NCI-H1417 treated with DMSO at 0.1 percent for 48 hours (cell line): ENCODE data around the gene SH3BP1.
A peak's percentile ranks its signal among the peaks of the same experiment; 100 is the strongest.
"Not testable (repeated sequence)": the region's sequence is repeated elsewhere in the genome, so short reads cannot be mapped to it uniquely, and the experiment has no call there.

Experiments
- DNase-seq: peaks from one replicate; lab custom pipeline; 2025; lab: John Stamatoyannopoulos, UW

Gene SH3BP1

DNA sequence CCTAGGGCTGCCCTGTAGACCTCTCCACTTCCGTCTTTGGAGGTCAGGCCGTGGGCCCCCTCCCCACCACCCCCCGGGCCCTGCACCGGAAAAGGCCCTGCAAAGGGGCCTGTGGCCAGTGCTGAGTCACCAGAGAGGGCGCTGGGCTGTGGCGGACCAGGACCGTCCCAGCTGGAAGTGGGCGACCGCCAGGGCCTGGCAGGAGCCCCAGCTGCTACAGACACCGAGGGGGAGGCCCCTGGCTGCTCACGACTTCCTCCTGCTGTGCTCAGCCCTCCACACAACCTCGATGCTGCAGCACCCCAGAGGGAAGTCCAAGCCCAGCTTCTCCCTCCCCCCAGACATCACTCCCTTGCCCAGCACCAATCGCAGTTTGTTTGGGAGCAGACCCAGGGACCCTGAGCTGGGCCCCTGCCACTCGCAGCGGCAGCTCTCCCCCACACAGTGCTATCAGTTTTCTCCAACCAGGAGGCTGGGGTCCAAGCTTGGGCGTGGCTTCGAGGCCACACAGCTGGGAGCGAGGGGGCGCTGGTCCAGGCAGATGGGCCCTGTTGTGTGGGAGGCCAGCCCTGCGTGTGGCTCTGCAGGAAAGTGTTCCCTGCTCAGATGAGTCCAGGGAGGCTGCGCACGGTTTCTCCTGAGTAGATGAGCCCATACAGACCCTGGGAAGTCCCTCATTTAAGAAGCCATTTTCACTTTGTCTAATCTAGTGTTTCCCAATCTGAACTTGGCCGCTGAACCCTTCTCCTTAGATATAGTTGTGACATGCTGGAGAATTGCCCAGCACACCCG lies 5.6 kb upstream of the SH3BP1 start:
- DNase-seq, result no peak

DNA sequence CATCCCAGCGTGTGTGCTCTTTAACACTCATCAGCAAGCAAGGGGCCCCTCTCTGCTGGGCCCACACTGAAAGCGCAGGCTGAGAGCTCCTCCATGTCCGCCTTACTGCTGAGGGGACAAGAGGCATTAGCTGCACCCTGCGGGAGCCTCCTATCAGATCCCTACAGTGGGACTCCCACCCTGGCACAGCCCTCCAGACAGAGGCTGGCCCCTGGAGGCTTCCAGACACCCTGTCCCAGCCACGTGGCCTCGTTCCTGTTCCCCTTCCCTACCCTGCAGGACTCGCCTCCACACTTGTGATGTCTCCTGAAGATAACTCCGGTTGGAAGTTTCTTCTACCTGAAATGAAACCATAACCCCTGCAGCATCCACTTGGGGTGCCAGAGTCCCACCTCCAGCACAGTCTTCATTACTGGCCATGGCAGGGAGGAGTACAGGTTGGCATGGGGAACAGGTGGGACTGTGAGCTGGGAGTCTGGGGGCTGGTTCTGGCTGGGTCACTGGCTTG lies 5.0 kb upstream of the SH3BP1 start:
- no peak for DNase-seq

DNA sequence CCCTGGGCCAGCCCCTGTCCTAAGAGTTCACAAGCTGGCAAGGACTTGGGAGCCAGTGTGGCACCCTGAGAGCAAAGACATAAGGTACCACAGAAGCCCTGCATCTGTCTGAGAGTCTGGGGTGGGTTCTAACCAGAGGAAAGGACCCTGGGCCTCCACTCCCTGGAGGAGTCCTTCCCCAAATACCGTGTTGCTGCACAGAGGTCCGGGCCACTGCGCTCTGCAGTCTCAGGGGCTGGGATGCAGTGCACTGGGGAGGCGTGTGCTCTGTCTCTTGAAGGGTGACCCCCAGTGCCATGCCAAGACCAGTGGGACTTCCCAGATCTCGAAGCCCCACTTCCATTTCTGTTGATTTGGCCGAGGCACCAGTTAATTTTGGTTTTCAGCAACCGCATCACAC lies 4.3 kb upstream of the SH3BP1 start:
- no peak for DNase-seq

DNA sequence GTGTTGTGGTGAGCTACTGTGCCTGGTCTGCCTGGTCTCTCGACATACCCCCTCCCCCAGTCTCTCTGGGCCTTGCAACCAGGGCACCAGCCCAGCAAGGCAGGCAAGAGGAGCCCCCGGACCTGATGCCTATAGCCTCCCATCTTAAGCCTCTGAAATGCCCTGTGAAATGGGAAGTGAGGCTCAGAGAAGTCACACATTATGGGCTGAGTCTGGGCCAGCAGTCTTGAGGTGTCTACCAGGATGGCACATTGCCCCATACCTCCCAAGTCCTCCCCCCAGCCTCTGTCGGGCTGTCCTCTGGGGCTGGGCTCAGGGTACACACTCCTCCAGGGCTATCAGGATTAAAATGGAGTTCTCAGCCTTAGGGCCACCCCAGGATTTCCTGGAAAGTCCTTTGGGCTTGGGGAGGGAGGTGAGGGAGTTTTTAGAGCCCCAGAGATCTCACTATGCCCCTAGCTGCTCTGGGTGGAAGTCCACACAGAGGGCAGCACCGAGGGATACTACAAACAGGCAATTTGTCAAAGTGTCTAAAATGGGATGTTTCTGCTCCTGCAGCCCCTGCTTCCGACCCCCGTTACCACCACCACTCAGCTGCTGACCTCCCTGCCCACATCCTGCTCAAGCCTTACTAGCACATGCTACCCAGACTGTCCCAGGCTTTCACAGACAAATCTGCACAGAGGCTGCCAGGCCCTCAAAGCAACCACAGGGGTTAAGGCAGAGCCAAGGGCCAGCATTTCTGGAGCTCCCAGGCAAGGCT lies 3.1 kb upstream of the SH3BP1 start:
- no peak for DNase-seq

DNA sequence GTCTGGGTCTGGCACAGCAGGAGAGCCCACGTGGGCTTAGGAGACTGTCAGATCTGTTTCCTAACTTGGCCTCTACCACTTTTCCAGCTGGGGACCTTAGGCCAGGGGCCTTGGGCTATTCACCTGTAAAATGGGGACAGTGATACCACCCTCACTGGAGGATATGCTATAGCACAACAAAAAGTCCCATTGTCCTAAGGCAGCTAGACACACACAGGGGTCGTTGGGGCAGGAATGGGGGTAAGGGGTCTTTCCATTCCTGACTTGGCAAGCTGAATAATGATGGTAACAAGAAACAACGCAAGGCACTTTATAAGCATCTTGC lies 2.6 kb upstream of the SH3BP1 start:
- DNase-seq, result no peak

DNA sequence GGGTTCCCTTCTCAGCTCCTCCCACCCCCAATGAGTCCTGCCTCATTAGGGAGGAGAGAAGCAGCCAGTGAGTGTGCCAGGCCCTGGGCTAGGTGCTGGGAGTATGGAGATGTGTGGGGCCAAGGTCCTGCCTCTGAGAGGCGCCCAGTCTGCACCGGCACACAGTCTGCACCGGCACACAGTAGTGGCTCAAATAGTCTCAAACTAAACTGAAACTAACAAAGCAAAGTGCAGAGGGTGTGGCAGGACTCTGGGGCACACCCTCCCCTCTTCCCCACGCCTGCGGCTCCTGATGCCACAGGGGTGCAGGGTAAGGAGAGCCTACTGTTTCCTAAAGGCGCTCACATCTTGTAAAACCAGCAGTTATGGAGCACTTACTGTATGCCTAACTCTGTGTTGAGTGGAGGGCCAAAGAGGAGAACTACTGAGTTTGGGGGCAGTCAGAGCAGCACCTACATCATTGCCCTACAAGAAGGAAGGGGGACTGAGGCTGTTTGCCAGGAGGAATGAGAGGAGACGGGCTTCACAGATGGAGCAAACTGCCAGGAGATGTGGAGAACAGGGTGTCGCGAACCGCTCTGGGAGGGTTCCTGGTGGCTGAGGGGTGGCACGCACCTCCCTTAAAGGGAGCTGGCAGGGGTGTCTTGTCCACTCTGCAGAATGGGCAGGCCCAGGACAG lies 939 bp upstream of the SH3BP1 start:
- DNase-seq, result no peak

DNA sequence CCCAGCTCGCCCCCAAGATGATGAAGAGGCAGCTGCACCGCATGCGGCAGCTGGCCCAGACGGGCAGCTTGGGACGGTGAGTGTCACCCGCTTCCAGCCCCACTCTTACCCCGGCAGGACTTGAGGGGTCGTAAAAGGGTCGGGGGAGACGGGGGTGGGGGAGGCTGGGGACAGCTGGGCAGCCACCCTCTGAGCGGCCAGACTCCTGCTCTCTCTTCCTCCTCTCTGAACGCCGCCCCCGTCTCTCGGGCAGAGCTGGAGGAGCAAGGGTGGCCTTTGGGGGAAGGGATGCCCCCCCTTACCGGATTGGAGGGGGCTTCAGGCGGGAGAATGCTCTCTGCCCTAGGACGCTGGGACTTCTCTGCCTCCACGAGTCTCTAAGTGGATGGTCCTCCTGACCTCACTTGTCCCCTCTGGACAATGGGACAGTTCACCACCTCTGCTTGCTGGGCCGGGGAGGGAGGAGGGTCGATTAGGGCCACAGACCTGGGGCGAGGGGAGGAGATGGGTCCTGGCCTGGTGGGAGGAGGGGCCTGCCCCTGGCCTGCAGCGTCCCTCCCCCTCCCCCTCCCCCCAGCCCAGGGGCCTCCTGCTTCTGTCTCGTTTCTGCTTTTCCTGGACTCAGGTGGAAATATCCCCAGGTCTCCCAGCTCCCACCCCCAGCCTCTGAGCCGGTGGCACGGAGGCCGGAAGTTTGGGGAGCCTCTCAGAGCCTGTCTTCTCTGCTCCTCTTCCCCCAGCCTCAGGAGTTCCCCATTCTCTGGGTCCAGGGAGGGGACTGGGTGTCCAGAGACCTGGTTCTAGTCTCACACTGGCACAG lies 512 bp downstream of the SH3BP1 start:
- no peak for DNase-seq

DNA sequence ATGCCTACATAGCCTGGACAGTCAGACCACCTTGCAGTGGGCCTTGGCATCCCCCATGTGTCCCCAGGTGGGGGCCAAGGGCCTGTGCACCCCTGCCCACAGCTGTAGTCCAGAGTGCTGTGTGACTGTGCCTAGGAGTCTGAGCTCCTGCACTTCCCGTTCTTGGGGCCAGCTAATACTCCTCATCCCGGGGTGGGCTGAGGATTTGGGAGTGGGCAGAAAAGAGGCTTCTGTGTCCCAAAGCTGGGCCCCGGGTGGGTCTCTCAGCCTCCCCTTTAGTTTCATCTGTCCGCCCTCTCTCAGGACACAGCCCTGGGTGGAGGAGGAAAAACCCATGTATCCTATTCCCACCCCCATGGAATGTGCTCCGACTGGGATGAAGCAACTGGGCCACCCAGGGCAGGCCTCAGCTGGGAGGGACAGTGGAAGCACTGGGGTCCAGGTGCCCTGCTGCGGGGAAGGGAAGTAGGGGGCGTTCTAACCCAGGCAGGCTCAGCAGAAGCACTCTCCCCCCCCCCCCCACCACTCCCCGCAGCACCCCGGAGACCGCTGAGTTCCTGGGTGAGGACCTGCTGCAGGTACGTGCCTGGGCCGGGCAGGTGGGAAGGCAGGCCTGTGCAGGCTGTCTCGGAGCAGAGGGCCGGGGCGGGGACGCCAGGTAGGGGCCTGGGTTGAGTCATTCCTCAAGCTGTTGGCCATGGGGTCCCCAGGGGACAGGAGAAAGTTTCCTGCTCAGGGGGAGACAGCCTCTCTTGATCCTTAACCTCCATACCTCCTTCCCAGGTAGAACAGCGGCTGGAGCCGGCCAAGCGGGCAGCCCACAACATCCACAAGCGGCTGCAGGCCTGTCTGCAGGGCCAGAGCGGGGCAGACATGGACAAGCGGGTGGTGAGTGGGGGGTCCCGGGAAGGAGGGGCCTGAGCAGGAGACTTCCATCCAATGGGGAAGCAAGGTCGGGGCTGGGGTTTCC lies 1.4 kb downstream of the SH3BP1 start:
- DNase-seq, result no peak

DNA sequence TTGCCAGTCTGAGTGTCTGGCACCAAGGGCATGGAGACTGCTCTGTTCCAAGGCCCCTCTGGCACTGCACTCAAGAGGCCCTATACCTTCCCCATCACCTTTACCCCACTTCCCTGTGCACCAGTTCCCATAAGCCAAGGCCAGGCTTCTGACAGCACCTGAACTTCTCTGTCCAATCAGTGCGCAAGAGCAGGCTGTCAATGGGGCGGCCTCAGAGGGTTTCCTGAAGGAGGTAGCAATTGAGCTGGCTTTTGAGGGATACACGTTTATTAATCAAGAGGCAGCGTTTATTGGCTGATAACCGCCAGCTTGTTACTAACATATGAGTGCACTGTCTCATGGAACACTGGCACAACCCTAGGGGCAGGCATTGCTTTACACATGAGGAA lies 2.1 kb downstream of the SH3BP1 start:
- DNase-seq, result no peak

DNA sequence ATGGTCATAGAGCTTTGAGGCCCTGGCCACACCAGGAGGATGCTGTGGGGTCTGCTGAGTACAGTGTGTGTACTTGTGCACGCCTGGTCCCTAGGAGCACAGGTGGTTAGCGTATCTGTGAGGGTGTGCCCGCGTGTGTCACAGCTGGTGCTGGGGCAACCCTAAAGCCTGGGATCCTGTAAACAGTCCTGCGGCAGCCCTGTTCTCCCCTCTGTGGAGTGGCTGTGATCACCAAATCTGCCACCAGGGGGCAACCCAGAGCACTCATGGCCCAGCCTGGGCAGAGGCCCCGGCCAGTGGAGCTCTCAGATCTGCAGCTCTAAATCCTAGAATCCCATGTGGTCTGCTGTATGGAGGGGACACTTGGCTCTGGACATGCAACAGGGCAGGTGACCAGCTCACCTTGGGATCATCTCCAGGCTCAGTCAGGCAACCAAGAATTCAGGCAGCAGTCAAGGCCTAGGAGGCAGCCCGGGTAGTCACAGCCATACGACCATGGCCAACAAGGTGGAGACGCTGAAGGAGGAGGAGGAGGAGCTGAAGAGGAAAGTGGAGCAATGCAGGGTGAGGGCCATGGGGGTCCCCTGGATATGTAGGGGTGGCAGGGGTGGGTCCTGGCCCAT lies 3.9 kb downstream of the SH3BP1 start:
- no peak for DNase-seq

DNA sequence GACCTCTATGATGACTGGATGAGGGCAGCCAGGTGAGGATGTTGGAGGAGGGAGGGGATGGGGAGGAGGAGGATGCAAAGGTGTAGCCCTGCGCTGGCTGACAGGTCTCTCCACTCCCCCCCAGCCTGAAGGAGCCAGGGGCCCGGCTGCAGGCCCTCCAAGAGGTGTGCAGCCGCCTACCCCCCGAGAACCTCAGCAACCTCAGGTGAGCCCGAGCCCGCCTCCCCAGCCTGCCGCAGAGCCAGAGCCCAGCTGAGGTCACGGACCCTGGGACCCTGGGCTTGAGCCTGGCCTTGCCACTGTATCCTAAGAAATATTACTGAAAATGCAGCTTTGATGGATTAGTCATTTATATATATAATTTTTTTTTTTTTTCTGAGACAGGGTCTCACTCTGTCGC lies 7.8 kb downstream of the SH3BP1 start:
- no peak for DNase-seq

DNA sequence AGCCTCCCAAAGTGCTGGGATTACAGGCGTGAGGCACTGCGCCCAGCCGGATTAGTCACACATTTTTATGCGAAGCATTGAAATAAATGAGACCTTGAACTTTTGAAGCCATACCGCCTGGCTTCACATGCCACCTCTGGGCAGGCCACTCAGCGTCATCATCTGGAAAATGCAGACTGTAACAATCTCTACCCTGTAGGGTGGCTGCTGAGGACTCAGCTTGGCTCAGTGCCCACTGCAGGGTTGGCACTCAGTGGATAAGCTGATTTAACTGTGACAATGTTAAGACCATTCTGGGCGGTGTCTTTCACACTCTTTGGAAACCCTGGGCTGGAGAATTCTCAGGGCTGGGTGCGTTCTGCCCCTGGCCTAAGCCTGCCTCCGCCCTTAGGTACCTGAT lies 8.5 kb downstream of the SH3BP1 start:
- DNase-seq, result no peak

DNA sequence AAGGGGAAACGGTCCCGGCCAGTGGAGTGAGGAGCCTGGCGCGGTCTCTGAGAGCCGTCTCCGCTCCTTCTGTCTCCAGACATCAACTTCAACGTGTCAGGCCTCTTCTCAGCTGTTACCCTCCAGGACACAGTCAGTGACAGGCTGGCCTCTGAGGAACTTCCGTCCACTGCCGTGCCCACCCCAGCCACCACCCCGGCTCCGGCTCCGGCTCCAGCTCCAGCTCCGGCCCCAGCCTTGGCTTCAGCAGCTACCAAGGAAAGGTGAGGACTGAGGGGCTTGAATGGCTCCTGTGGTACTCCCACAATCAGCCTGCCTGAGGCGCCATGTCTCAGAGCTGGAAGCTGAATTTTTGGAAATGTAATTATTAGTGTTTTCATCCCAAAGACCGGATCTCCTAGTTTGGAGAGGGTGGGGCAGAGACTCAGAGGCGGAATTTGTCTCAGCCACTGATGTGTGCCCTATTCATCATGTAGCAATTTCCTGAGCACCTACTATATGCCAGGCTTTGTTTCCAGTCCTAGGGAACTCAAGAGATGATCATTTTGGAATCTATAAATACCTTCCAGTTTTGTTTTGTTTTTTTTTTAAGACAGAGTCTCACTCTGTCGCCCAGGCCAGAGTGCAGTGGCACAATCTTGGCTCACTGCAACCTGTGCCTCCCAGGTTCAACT lies 11.1 kb downstream of the SH3BP1 start:
- no peak for DNase-seq

DNA sequence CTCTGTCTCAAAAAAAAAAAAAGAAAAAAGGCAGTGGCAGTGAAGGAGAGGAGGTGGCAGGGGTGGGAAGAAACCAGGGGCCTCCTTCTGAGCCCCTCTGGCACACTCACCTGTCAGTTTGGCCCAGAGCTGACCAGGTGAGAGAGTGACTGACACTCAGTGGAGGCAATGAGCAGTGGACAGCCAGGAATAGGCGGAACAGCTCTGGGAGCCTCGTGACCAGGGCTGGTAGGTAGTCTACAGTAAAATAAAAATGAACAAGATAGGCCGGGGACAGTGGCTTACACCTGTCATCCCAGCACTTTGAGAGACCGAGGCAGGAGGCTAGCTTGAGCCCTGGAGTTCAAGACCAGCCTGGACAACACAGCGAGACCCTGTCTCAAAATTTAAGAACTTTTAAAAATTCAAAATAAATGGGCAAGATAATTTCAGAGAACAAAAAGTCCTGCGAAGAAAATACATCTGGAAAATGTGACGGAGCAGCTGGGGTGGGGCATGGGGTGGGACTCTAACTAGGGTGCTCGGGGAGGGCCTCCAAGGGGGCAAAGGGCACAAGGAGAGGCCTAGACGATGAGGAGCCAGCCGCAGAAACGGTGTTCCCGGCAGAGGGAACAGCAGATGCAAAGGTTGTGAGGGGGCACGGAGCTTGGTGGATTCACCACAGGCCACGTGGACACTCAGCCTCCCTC lies 15.2 kb downstream of the SH3BP1 start:
- no peak for DNase-seq

DNA sequence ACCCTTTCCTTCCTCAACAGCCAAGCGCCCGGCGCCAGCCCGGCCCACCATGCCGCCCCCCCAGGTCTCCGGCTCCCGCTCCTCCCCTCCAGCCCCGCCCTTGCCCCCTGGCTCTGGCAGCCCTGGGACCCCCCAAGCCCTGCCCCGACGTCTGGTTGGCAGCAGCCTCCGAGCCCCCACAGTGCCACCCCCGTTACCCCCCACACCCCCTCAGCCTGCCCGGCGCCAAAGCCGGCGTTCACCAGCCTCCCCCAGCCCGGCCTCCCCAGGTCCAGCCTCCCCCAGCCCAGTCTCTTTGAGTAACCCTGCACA lies 15.7 kb downstream of the SH3BP1 start:
- no peak for DNase-seq

DNA sequence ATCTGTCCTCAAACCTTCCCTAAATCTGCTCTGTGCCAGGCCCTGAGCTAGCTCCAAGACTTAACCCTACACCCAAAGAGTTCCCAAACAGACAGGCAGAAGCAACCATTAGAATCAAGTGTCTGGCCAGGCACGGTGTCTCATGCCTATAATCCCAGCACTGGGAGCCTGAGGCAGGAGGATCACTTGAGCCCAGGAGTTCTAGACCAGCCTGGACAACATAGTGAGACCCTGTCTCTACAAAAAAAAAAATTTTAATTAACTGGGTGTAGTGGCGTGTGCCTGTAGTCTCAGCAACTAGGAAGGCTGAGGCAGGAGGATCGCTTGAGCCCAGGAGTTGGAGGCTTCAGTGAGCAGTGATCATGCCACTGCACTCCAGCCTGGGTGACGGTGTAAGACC lies 17.1 kb downstream of the SH3BP1 start:
- DNase-seq, result not testable (repeated sequence)

DNA sequence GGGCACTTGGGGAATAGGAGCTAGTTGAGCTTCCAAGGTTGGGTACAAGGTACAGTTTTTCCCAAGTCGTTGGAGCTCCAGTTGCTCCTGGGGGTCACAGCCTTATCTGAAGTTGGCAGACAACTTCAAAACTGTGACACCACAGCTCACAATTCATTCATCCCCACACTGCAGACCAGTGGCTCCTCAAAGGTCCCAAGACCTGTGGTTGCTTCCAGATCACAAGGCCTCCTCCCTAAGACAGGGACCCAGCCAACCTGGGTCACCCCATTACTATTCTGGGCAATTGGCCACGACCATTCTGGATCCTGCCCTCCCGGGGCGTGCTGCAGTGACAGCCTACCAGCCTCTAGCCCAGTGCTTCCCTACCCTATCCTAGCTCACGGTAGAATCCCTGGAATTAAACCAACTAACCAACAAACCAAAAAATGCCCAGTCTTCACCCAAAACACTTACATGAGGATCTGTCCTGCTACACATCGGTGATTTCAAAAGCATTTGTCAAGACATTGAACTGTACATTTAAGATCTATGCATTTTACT lies 18.2 kb downstream of the SH3BP1 start:
- no peak for DNase-seq

DNA sequence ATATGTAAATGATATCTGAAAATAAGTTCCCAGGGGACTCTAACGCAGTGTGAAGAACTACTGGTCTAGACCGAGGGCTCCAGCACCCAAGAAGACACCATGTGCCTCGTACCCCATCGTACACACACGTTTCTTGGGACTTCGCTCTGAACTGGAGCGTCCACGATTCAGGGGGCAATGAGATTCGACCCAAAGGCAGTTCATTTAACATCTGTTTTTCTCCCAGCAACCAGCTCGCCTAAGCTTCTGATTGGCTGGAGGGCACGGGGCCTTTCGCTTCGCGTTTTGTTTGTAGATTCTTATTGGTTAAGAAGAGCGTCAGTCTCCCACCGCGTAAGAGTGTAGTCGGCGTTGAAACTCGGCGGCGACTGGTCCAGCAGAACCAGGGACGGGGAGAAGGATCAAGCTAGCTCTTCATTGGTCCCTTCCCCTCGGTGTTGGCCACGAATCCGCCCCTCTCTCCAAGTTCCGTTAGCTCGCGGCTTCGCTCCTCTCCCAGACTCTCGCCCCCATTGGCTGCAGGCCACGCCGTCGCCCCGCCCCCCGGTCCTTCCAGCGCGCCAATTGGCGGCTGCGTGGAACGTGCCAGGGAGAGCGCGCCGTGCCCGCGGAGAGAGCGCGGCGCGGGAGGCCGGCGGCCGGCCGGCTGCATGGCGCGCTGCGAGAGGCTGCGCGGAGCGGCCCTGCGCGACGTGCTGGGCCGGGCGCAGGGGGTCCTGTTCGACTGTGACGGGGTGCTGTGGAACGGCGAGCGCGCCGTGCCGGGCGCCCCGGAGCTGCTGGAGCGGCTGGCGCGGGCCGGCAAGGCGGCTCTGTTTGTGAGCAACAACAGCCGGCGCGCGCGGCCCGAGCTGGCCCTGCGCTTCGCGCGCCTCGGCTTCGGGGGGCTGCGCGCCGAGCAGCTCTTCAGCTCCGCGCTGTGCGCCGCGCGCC lies 18.9 kb downstream of the SH3BP1 start, which contains the start of gene PDXP:
Gene PDXP, plus strand, starts transcription at position 591 of the 933 bp plus-strand sequence. Its CDS starts 60 bp downstream, at position 651.
- peak; percentile 95 for DNase-seq
